Upper lobe of left lung (tissue), 6 donors: ENCODE results near the gene AJUBA. TPM values are rescaled to one million over a fixed set of nuclear protein-coding genes. Genes with fewer than 3 reads are reported as not detected.
A peak's percentile ranks its signal among the peaks of the same experiment; 100 is the strongest.

Experiments used
- ATAC-seq, 2 donors: fragments of 200-7000 bp; cut with Tn5 transposase; one replicate each; pipeline ENCODE4 v1.9.1; 2022; ENCODE audit warnings: mild to moderate bottlenecking in 2 of 2, moderate library complexity in 2 of 2; ENCODE audit not compliant: low FRiP score in 2 of 2
- DNase-seq, 2 donors: peaks; one replicate each; pipeline ENCODE4 v3.0.0-alpha.2; 2019 to 2020
- H3K27ac ChIP-seq, 4 donors: fragments of 200-600 bp; sonication (generic); one replicate each; pipeline ENCODE4 v1.5.1; 2016 to 2019
- H3K27me3 ChIP-seq, 4 donors: fragments of 200-600 bp; sonication (generic); one replicate each; pipeline ENCODE4 v1.5.1; 2017 to 2019
- H3K36me3 ChIP-seq, 4 donors: fragments of 200-600 bp; sonication (generic); one replicate each; pipeline ENCODE4 v1.5.1; 2016 to 2019
- H3K4me1 ChIP-seq, 4 donors: fragments of 200-600 bp; sonication (generic); one replicate each; pipeline ENCODE4 v1.5.1; 2018 to 2019
- H3K4me3 ChIP-seq, 4 donors: fragments of 200-600 bp; sonication (generic); one replicate each; pipeline ENCODE4 v1.5.1; 2017 to 2019; ENCODE audit warnings: mild to moderate bottlenecking in 2 of 4, moderate library complexity in 1 of 4
- H3K9me3 ChIP-seq, 4 donors: fragments of 200-600 bp; sonication (generic); one replicate each; pipeline ENCODE4 v1.5.1; 2018 to 2019
- EP300 ChIP-seq, 4 donors: sonication (generic); formaldehyde crosslinking; IDR thresholded peaks; one replicate each; pipeline ENCODE4 v1.5.1; 2017; ENCODE audit warnings: antibody characterized with exemption in 4 of 4, control low read depth in 2 of 4
- POLR2A ChIP-seq, 4 donors: fragments of 450-650 bp; IDR thresholded peaks; one replicate each; pipeline ENCODE4 v1.5.1; 2016 to 2017; ENCODE audit warnings: antibody characterized with exemption in 4 of 4, mild to moderate bottlenecking in 2 of 4
- POLR2AphosphoS5 ChIP-seq, 2 donors: sonication (generic); formaldehyde crosslinking; IDR thresholded peaks; one replicate each; pipeline ENCODE4 v1.5.1; 2017; ENCODE audit warnings: antibody characterized with exemption in 2 of 2
- WGBS, 2 donors: methylation state at CpG; one replicate each; pipeline ENCODE4 v1.1.5; 2017 to 2018; 5-methylcytosine and 5-hydroxymethylcytosine counted together
- total RNA-seq, 6 donors: library from RNA; depleted of rRNA in 4 of 6; stranded (reverse); fragments of >200 nt in 4 of 6; gene quantifications; one replicate each; pipeline versions ENCODE4 v1.1.0 to v1.2.1, GENCODE V29; 2016 to 2021
- TF ChIP-seq, protein P1 (sequence below), 6 experiments: fragments of 450-650 bp in 4 of 6; fragments of 200-600 bp in 2 of 6; sonication (generic) in 2 of 6; IDR thresholded peaks; one replicate each; pipeline ENCODE4 v1.5.1; 2016 to 2019; ENCODE audit warnings: antibody characterized with exemption in 6 of 6
- donor health status: DM: no; HTN: no; CAD: no; lungs with moderate emphysema.
- donor health status: DM: no; HTN: yes; CAD: no; lungs with severe emphysema.

AJUBA gene
- total RNA-seq, 6 donors from 2014 or later, result 34.4 to 50.3 (median 39.5) TPM

GRCh38 chr14:22981876-22982476 is 375 bp downstream of the AJUBA start:
- TF ChIP-seq POLR2A (IDR thresholded peaks at IDR 0.05) (peak in 1 of 4 donors; percentile 33), EP300 (IDR thresholded peaks at IDR 0.05) (no peak), POLR2AphosphoS5 (IDR thresholded peaks at IDR 0.05) (no peak)
- TF ChIP-seq, protein P1, sequence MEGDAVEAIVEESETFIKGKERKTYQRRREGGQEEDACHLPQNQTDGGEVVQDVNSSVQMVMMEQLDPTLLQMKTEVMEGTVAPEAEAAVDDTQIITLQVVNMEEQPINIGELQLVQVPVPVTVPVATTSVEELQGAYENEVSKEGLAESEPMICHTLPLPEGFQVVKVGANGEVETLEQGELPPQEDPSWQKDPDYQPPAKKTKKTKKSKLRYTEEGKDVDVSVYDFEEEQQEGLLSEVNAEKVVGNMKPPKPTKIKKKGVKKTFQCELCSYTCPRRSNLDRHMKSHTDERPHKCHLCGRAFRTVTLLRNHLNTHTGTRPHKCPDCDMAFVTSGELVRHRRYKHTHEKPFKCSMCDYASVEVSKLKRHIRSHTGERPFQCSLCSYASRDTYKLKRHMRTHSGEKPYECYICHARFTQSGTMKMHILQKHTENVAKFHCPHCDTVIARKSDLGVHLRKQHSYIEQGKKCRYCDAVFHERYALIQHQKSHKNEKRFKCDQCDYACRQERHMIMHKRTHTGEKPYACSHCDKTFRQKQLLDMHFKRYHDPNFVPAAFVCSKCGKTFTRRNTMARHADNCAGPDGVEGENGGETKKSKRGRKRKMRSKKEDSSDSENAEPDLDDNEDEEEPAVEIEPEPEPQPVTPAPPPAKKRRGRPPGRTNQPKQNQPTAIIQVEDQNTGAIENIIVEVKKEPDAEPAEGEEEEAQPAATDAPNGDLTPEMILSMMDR (IDR thresholded peaks at IDR 0.05), result no peak
- DNase-seq (peak in 1 of 2 donors; percentile 87), ATAC-seq (peak in 1 of 2 donors; percentile 2)
- Histone ChIP-seq H3K4me3 (peak overlapping the region; percentile 64 to 87 (median 68)), H3K4me1 (peaks cover 42 to 69% (median 54%) of the 10 kb centered on the region in 4 donors), H3K36me3 (no peaks in the 10 kb centered on the region), H3K27ac (peak overlapping the region; percentile 82 to 89 (median 86)), H3K9me3 (no peaks in the 10 kb centered on the region), H3K27me3 (peaks cover 0 to 13% (median 7%) of the 10 kb centered on the region in 4 donors)
- 0 to 2% methylated on average over 3 to 33 of the region's 51 CpGs for WGBS, 2 donors

DNA sequence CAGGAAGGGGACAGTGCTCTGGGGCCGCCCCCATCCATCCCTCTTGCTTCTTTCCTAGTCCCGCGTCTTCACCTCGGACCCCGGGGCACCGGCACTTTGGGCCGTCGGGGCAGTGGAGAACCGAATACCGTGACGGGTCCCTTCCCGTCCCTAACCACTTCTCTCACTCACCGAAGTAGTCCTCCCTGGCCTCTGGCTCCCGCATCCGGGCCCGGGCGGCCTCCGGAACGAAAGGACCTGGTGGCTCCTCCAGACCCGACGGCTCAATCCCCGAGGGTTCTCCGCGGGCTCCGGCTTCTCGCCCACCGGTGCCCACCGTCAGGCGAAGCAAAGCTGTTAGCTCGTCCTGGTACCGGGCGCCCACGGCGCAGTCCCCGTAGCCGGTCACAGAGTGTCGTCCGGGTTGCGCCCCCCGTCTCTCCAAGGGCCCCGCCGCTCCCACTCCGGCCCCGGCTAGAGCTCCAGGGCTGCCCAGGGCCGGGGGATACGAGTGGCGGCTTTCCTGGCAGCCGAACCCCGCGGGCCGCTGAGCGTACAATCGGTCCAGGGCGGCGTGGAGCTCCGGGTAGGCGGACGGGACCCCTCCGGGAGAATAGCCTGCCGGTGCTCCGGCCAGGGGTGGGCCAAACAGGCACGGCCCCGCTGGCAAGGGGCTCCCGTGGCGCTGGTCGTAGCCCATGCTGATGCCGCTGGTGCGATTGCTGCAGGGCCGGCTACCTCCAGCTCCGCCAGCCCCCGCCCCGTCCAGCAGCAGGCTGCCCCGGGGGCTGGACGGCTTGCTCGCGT is 1.1 kb downstream of the AJUBA start:
- no peaks in the 10 kb centered on the region for H3K36me3 ChIP-seq
- H3K4me1 ChIP-seq, result peaks cover 48 to 76% (median 59%) of the 10 kb centered on the region in 4 donors
- 2 to 3% methylated on average over 7 to 40 of the region's 76 CpGs for WGBS, 2 donors
- DNase-seq (peak; percentile 27 to 88), ATAC-seq (peak in 1 of 2 donors; percentile 42)
- peaks cover 0 to 13% (median 7%) of the 10 kb centered on the region in 4 donors for H3K27me3 ChIP-seq
- TF ChIP-seq POLR2A (IDR thresholded peaks at IDR 0.05) (no peak), EP300 (IDR thresholded peaks at IDR 0.05) (no peak), POLR2AphosphoS5 (IDR thresholded peaks at IDR 0.05) (no peak)
- TF ChIP-seq, protein P1 (IDR thresholded peaks at IDR 0.05), result no peak
- peak overlapping the region; percentile 64 to 87 (median 68) for H3K4me3 ChIP-seq
- H3K9me3 ChIP-seq, result no peaks in the 10 kb centered on the region
- peak overlapping the region; percentile 82 to 89 (median 86) for H3K27ac ChIP-seq

DNA sequence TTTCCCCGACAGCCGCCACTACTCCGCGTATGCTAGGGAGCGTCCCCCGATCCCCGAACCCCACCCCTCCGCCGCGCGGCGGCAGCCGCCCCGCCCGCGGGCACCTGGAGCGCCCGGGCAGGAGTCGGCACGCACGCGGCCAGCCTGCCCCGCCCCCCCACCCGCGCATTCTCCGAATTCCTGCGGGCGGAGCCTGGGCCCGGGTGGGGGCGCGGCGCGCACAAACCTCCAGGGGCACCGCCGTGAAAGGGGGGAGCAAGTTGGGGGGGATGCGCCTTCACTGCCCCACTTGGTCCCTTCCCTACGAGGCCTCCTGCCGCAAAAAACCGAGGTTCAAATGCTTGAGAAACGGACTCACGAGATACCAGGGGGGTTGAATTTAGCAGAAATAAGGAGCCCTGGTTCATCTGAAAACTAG is 1.7 kb downstream of the AJUBA start:
- ATAC-seq, result peak in 1 of 2 donors; percentile 43

GRCh38 chr14:22979748-22980392 is 2.5 kb downstream of the AJUBA start:
- no peak for TF ChIP-seq POLR2AphosphoS5 (IDR thresholded peaks at IDR 0.05)
- TF ChIP-seq EP300 (IDR thresholded peaks at IDR 0.05), result no peak
- TF ChIP-seq, protein P1 (IDR thresholded peaks at IDR 0.05), result no peak
- TF ChIP-seq POLR2A (IDR thresholded peaks at IDR 0.05), result no peak
- 52 to 60% methylated on average over 8 of the region's 8 CpGs for WGBS, 2 donors
- no peak for ATAC-seq
- no peaks in the 10 kb centered on the region for H3K36me3 ChIP-seq
- peaks cover 0 to 13% (median 7%) of the 10 kb centered on the region in 4 donors for H3K27me3 ChIP-seq
- H3K4me1 ChIP-seq, result peaks cover 48 to 79% (median 62%) of the 10 kb centered on the region in 4 donors
- no peak for DNase-seq
- H3K9me3 ChIP-seq, result no peaks in the 10 kb centered on the region
- H3K27ac ChIP-seq, result peak overlapping the region; percentile 82 to 89 (median 86)
- H3K4me3 ChIP-seq, result peak overlapping the region in 3 of 4 donors; percentile 64 to 87 (median 72)

More for the DNA sequence above, 1.7 kb downstream of the AJUBA start:
- DNase-seq, result peak; percentile 54 to 91
- peak overlapping the region; percentile 82 to 89 (median 86) for H3K27ac ChIP-seq
- H3K27me3 ChIP-seq, result peaks cover 0 to 13% (median 7%) of the 10 kb centered on the region in 4 donors
- H3K36me3 ChIP-seq, result no peaks in the 10 kb centered on the region
- H3K4me1 ChIP-seq, result peaks cover 48 to 79% (median 60%) of the 10 kb centered on the region in 4 donors
- TF ChIP-seq POLR2AphosphoS5 (IDR thresholded peaks at IDR 0.05), result no peak
- peak in 1 of 4 donors; percentile 26 for TF ChIP-seq POLR2A (IDR thresholded peaks at IDR 0.05)
- 0 to 2% methylated on average over 5 to 13 of the region's 41 CpGs for WGBS, 2 donors
- no peaks in the 10 kb centered on the region for H3K9me3 ChIP-seq
- H3K4me3 ChIP-seq, result peak overlapping the region; percentile 64 to 87 (median 68)
